Type B pancreatic cell (in vitro differentiated cells): ENCODE measurements around the gene TMEM163. TPM values are rescaled to one million over a fixed set of nuclear protein-coding genes. Genes with fewer than 3 reads are reported as not detected.

ENCODE experiments used
- total RNA-seq: library from RNA; stranded (reverse); gene quantifications from 2 replicates; pipeline ENCODE4 v1.2.1, GENCODE V29; 2021; ENCODE audit warnings: low replicate concordance

The TMEM163 gene
- total RNA-seq, 1 donor from 2014 or later, result 4.0 TPM

Other genes starting within 250 kb of the TMEM163 start
- 0.14 TPM in 1 of 2 replicates, not detected in the other for gene ACMSD, start 119.6 kb upstream of the TMEM163 start, total RNA-seq
- gene CCNT2, start 199.8 kb upstream of the TMEM163 start, total RNA-seq, result 47.3 and 55.1 TPM in 2 replicates